HG02943 (cell line): ENCODE measurements around the gene VOPP1.

Source experiments
- ATAC-seq: cut with Tn5 transposase; IDR thresholded peaks from one replicate; pipeline ENCODE4 v1.9.1; 2021; ENCODE audit warnings: mild to moderate bottlenecking, low read depth, moderate library complexity; ENCODE audit not compliant: unreplicated experiment

The VOPP1 gene

DNA sequence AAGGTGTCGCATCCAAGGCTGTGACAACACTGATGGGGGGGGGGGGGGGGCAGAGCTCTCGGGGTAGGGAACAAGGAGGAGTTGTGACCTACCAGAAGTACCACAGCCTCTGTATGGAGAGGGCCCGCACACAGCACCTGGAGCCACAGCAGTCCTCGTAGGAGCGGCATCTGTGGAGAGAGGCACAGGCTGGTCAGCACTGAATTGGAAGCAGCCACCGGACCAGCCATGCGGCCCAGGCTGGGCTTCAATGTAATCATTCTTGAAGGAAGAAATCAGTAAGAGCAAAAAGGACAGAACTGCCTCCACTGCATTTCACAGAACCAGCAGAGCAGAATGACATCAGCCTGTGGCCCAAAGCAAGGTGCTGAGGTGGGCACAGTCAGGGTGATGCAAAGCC, 74.8 kb downstream of the VOPP1 start:
- no peak for ATAC-seq

DNA sequence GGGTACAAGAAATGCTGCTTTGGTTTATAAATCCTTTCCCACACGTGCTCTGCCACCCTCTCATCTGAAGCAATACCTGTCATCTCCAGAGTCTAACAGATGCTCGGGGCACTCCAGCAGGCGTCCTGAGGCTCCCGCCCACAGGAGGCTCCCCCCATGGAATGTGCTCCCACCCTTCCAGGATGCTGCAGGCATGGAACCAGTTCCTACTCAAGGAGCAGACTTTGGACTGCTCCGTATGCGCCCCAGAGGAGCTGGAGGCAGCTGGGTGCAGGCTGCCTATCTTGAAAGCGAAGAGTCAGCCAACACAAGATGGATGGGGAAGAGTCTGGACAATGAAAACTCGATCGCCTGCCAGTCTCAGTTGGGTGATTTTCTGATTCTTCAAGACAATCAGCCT, 75.4 kb downstream of the VOPP1 start:
- ATAC-seq: no peak

DNA sequence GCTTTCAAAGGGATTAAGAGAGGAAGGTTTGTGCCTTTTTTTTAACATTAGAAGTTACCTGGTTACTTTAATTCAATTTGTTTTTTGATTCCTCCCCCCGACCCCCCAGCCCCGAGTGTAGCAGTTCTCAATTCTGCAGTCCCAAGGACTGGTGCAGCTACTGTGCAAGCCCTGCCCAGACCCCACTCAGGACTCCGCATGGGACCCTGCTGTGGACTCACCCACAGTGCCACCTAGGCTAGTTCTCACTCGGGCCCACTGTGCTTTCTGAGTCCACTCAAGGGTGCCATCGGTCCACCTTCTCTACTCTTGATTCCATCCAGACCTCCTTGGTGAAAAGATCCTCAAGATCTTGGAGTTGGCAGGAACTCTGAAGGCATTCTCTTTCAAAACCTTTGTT, 77.4 kb downstream of the VOPP1 start:
- no peak for ATAC-seq

DNA sequence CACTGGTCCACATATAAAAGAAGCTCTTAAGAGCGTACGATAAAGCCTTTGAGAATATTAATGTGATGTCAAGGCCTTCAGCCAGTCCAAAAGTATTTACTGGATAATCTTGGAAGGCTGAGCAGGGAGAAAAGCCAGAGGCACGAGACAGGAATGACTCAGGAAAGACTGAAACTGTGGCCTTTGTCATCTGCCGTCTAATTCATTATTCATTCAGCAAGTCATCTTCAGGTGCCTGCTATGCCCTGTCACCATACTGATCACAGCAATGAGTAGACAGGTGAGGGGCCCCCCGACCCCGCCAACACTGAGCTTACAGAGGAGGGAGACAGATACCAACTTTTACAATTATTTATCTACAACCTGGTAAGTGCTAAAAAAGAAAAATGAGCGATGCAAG, 78.9 kb downstream of the VOPP1 start:
- ATAC-seq: no peak

DNA sequence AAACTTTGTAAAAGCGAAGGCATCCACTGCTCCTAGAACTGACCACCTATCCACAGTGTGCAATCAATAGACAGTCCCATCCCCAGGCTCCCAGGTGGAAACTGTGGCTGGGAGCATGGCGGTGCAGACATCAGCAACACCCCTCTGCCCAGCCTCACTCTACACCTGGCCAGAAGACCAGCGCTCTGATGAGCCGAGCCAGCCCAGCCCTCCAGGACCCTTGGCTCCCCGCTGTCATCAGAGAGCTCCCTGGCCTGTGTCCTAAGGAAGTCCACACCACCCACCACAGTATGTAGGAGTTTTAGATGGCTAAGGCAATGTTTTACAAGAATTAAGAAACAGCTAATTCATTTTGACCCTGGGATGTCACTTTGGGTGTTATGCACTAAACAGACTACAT, 81.0 kb downstream of the VOPP1 start:
- ATAC-seq: no peak

DNA sequence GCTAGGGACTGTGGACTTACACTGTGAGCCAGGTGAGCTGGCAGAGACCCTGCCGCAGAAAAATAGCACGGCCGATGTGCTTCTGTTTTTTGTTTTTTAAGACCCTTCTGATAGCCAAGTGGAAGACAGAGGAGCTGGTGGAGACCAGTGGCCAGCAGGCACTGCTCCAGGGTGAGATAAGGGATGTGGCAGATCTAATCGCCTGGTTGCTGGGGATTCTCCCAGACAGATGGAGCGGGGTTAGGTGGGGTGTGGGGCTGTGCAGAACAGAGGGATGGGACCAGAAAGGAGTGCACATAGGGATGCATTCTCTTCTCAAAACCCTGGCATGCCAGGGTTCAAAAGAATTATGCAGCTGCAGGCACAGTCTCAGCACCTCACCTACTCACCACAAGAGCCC, 82.2 kb downstream of the VOPP1 start:
- ATAC-seq: no peak

DNA sequence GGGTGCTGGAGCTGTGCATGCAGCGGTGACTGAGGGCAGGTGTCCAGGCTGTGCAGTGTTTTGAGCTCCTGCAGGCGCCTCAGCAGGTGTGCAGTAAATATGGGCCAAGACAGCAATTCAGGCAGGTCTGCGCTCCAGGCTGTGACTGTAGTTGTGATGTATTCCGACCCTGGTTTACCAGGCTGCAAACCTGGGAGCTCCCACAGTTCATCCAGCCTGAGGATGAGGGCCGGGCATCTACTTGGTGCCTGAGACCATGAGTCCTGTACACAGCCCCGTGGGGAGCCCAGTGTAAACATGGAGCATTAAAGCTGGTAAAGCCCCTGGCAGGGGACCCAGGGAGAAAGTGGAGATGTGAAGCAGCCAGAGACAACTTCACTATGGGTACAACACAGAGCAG, 82.8 kb downstream of the VOPP1 start:
- no peak for ATAC-seq

DNA sequence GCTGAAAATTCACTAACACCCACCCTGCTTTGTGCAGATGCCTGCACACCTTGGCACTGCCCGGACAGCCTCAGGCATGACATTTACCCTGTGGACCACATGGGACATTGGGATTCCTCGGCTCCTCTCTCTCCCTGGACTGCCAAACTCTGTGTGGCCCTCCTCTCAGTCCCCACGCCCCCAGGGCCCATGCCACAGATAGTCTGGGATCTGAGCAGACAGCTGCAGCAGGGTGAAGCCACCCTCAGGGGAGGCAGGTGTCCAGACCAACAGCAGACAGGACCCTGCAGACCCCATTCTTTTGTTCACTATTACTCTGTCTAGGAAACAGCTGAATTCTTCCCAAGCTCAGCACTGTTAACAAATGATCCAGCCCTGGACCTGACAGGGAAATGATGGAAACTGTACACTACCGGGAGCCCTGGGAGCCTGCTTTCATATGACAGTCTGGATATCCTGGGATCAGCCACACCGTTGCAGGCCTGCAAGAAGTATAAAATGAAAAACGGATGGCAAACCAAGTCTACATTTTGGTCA, 83.4 kb downstream of the VOPP1 start:
- no peak for ATAC-seq

DNA sequence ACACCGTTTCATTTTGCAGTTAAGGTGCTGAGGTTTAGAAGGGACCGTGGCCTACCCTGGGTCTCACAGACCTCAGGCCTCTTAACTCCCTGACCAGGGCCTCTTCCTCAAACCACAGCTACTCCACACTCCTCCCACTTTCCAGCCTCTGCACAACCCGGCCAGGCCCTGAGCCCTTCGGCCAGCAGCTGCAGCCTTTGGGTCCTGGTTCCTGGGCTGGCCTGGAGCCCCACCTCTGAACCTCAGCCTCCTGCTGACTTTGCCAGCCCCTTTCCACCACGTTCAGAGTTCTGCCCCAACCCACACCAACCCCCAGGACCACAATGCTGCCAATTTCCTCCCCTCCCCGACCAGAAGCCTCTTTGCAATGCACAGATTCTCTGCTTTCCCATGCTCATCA, 84.1 kb downstream of the VOPP1 start:
- no peak for ATAC-seq

DNA sequence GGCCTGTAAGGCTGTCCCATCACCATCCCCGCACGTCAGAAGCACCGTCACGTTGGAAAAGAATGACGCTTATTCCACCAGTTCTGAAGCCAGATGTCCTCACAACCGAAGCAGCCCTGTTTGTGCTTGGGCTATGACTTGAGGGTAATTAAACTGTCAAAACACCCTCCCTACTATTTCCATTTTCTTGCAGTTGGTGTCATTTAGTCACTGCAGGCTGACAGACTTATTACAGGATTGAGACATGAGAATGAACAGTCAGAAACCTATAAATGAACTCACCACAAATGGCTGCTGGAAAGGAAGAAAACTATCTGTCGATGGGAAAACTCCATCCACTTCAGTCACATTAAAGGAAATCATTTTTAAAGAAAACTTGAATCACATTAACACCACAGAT, 85.3 kb downstream of the VOPP1 start:
- ATAC-seq: no peak

DNA sequence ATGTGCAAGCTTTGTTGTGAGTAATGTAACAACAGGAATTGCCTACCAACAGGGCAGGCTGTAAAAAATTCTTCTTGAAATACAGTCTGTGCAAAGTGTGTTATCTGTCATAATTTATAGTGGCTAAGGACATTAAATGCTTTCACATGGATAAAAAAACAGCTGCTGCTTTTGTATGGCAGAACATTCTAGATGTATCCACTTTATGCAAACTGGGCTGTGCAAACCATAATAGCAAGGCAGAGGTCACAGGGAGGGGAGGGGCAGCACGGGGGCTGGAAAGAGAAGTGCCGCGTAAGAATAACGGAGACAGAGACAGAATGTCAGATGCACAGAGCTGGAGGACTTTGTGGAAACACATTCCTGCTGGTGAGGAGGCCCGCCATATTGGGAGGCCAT, 86.1 kb downstream of the VOPP1 start:
- ATAC-seq: no peak

DNA sequence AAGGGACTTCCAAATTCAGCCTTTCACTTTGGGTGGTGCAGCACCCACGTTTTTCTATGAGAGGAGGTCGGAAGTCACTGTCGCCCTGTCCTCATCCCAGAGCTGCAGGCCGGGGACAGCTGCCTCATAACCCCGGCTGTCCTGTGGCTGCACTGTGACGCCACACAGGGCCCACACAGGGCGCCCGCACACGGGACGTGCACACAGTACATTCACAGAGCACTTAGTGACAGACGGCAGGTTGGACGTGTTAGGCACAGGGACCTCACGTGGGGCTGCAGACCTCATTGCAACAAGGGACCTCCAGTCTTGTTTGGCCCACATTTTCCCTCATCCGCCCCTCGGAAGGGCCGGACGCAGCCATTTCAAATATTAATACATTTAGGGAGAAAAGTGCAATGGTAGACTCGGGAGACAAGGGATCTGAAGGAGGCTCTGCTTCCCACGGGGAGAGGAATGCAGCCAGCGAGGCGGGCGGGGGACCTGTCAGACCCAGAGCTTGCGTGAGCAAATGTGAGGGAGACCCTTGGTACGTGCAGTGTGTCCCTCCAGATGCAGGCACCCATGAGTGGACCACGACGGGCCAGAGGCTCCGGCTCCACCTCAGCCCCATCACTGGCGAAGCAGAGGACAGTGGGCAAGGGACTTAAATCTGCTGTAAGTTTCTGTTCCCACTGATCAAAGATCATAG, 86.7 kb downstream of the VOPP1 start:
- no peak for ATAC-seq

DNA sequence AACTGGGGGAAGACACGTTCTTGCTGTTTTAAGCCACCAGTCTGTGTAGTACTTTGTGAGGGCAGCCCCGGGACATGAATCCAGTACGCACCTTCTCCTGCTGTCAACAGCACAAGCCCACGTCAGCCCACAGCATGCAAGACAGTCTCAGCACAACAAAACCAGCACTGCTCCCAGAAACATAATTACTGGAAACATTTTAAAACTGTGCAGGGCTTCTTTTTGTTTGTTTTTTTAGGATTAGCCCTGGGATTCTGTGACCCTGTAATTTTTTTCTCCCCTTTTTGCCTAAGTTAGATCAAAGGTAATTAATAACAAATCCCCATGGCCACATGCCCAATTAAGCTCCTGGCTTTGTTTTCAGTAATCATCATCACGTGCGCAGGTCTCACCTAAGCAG, 87.5 kb downstream of the VOPP1 start:
- no peak for ATAC-seq

DNA sequence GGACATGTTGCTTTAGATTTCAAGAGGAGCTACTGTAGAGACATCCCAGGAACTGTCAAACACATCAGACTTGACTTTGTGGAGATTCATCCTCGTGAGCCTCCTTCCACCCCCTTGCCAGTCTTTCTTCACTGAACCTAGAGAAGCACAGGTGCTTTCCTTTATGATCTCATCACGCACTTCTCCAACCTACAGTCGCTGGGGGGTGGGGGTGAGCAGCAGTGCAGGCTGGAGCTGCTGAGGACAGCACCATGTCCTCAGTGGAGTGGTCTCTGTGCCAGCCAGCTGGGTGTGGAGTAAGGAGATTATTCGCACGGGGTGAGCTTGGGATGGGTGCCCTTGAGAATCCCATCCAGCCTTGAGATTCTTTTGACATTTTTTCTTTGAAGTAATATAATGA, 88.1 kb downstream of the VOPP1 start:
- ATAC-seq: no peak

DNA sequence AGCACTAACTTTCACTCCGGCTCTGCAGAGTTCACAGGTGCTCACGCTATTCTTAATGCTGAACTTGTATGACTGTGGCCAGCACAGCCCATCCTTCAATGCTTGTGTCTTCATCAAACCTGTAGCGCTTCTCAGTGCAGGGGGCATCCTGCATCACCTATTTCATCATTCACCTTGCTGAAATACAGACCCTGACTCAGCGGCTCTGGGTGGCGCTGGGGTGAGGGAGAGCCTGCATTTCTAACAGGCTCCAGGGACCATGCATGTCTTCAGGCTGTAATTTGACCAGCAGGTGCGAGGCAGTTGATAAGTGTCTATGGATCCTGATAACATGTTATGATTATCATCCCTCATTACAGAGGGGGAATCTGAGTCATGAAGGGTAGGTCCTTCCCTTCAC, 89.3 kb downstream of the VOPP1 start:
- ATAC-seq: no peak

DNA sequence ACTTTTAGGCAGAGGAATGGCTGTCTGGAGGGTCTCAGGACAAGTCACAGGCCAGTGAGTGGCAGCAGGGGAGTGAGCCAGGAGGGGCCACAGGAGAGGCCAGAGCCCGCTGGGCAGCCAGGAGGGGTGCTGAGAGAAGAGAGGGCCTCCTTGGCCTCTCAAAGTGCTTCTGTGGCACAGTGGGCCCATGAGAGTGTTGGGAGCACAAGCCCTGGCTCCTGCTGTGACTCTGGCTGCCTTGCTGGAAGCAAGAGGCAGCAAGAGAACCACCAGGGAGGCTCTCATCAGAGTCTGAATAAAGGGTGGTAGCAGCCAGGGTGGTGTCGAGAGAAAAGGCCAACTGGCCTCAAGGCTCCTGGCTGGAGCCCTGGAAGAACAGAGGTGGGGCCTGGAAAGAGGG, 91.1 kb downstream of the VOPP1 start:
- ATAC-seq: no peak

DNA sequence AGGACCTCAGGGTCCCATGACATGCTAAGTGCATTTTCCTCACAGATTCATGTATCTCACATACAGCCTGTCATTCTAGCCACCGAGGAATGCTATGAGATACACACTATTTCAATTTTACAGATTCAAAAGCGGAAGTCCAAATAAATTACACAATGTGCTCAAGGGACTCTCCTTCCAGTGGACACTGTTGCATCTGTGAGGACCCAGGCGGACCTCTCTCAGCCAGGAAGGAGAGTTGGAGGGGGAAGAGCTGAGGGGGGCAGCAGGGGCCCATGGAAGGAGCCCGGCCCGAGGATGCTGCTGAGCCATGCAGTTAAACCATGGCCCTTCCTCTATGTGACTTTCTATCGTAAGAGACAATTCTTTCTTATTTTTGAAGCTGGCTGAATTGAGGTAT, 93.6 kb downstream of the VOPP1 start:
- ATAC-seq: no peak

DNA sequence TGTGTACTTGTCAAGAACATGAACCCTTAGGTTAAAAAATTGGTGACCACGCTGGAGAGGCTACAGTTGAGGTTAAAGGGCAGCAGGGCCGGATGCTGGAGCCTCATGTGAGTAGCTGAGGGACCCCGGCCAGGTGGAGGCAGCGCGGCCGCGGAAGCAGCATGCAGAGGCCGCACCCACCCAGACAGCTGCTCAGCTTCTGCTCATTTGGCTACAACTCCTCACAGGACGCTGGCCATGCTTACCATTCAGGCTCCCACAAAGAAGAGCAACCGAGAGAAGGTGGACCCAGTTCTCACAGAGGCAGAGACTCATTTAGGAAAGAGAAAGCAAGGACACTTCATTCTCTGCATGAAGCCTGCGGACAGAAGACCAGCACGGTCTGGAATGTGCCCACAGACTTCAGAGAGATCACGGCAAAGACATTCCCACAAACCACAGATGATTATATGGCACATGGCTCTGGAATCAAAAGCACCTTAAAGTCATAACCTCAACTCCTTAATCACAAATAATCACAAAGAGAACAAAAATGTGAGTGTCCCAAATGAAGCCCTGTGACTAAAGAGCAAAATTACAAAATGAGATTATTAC, 94.4 kb downstream of the VOPP1 start:
- ATAC-seq: no peak

DNA sequence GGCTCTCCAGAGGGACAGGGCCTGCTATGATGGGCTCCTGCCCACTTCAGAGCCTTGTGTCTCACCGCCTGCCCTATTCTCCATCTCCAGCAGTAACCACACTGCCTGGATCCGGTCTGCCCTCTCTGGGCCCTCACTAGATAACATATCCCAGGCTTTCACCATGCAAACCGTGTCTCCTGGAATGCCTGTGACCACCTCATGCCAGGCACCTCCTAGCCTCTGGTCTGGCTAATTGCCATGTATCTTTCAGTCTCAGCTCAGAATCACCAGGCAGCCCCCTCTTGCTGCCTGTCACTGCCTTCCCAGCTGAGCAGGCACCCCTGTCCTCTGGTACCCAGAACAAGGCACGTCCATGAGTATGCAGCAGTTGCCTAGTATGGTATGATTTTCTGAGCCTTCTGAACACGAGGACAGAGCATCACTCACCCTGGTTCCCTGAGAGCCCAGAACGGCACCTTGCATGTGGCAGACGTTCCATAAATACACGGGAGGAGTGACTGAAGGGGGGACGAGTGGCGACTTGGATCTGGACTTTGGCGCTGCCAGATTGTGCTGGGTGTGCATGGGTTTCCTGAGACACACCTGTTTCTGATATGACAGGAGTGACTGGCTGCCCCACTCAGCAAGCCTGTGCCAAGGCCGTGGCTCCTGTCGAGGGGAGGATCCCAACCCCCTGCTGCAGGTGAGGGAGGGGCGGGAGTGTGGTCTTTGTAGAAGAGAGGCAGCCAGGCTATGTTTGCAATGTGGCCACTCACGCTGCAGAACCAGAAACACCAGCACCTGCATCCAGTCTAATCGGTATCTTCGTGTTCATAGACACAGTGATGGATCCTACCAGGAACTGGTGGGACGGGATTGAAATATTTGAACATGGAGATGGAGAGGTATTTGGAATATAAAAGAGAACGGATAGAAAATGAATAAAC, 95.2 kb downstream of the VOPP1 start:
- no peak for ATAC-seq

DNA sequence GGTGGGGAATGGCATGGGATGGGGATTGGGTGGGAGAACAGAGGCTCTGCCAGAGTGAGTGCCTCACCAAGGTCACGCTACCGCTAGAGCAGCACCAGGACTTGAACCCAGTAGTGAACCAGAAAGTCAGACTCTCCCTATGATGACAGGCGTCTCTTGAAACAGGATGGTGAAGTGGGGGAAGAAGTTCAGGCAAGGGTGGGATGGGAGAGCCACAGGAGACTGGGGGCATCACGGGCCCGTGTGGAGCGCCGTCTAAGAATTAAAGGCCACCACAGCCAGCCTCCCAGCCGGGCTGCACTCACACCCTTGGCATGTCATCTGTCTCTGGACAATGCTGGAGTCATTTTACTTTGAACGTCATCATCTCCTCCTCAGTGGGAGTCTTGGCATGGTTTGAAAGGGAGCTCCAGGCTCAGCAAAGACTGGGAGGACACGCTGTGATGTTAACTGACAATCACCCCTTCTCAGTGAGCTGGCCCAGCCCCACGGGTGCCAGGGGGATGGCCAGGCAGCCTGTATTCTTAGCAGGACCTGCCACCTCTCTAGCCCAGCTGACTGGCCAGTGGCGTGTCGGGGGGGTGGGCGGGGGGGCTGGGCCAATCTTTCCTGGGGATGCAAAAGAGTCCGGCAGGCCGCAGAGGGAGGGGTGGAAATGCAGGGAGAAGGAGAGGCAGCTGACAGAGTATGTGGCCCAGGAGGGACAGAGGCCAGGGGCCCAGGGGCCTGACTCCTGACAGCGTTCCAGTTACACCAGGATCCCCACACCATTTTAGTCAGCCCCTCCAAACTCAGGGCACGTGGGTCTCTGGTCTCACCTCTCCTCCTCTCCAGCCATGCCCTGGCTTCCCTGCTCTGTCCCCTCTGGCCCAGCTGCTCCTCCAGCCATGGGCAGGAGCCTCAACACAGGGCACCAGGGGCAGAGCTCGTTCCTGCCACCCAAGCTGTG, 96.2 kb downstream of the VOPP1 start:
- ATAC-seq: no peak
